OCI-LY1 (cell line): ENCODE measurements around the gene ICA1.
A peak's percentile ranks its signal among the peaks of the same experiment; 100 is the strongest.

Source experiments
- H2AFZ ChIP-seq: fragments of 200-600 bp; sonication (generic), shearing (Covaris generic); 2 replicates; pipeline ENCODE4 v1.6.0; 2014; ENCODE audit warnings: antibody characterized with exemption, mild to moderate bottlenecking, low read length
- H3F3A ChIP-seq: fragments of 200-600 bp; sonication (generic), shearing (Covaris generic); 2 replicates; pipeline ENCODE4 v1.6.0; 2014; ENCODE audit warnings: mild to moderate bottlenecking, antibody characterized with exemption, low read length, moderate library complexity; ENCODE audit not compliant: insufficient read depth
- H3K27ac ChIP-seq: fragments of 200-600 bp; sonication (generic); 2 replicates; pipeline ENCODE4 v1.5.1; 2014; ENCODE audit warnings: low read length, mixed run types, mild to moderate bottlenecking, low read depth; ENCODE audit not compliant: poor library complexity, severe bottlenecking
- H3K27me3 ChIP-seq: fragments of 200-600 bp; sonication (generic); 2 replicates; pipeline ENCODE4 v1.6.0; 2014; ENCODE audit warnings: antibody characterized with exemption, mild to moderate bottlenecking, low read length, moderate library complexity; ENCODE audit not compliant: insufficient read depth
- H3K36me3 ChIP-seq: fragments of 200-600 bp; sonication (generic); 2 replicates; pipeline ENCODE4 v1.6.1; 2014; ENCODE audit warnings: mild to moderate bottlenecking, antibody characterized with exemption, low read length, moderate library complexity, mixed read lengths; ENCODE audit not compliant: insufficient read depth
- H3K4me1 ChIP-seq: fragments of 200-600 bp; sonication (generic); 2 replicates; pipeline ENCODE4 v1.5.1; 2014; ENCODE audit warnings: mild to moderate bottlenecking, low read length, moderate library complexity; ENCODE audit not compliant: insufficient read depth, severe bottlenecking
- H3K4me2 ChIP-seq: fragments of 200-600 bp; sonication (generic), shearing (Covaris generic); 2 replicates; pipeline ENCODE4 v1.6.1; 2014; ENCODE audit warnings: low read length
- H3K4me3 ChIP-seq: fragments of 200-600 bp; sonication (generic); 2 replicates; pipeline ENCODE4 v1.5.1; 2014; ENCODE audit warnings: low read length, low read depth, mild to moderate bottlenecking, mixed read lengths; ENCODE audit not compliant: poor library complexity, severe bottlenecking
- H3K79me2 ChIP-seq: fragments of 200-600 bp; shearing (Covaris generic); 2 replicates; pipeline ENCODE4 v1.6.1; 2016; ENCODE audit warnings: mixed run types, low read length, mixed read lengths; ENCODE audit not compliant: insufficient read depth
- H3K9ac ChIP-seq: fragments of 200-600 bp; sonication (generic), shearing (Covaris generic); 2 replicates; pipeline ENCODE4 v1.6.1; 2014; ENCODE audit warnings: mild to moderate bottlenecking, low read length, mixed read lengths
- H3K9me2 ChIP-seq: fragments of 200-600 bp; sonication (generic), shearing (Covaris generic); 2 replicates; pipeline ENCODE4 v1.6.1; 2014; ENCODE audit warnings: low read depth, mild to moderate bottlenecking, low read length, mixed read lengths
- H3K9me3 ChIP-seq: fragments of 200-600 bp; shearing (Covaris generic); 2 replicates; pipeline ENCODE4 v1.6.1; 2014; ENCODE audit warnings: low read length, mixed read lengths
- H4K20me1 ChIP-seq: fragments of 200-600 bp; sonication (generic), shearing (Covaris generic); 2 replicates; pipeline ENCODE4 v1.6.0; 2016; ENCODE audit warnings: mild to moderate bottlenecking, low read length; ENCODE audit not compliant: insufficient read depth
- EZH2 ChIP-seq: fragments of 200-600 bp; sonication (generic), shearing (Covaris generic); IDR thresholded peaks from 2 replicates; pipeline ENCODE4 v1.8.0; 2017; ENCODE audit warnings: borderline replicate concordance, mixed run types, mild to moderate bottlenecking, antibody characterized with exemption, low read length, moderate library complexity, mixed read lengths
- TF ChIP-seq, protein P1 (sequence below): fragments of 200-600 bp; sonication (generic), shearing (Covaris generic); IDR thresholded peaks from 2 replicates; pipeline ENCODE4 v1.5.1; 2017; ENCODE audit warnings: mild to moderate bottlenecking, antibody characterized with exemption, low read length, moderate library complexity, mixed read lengths

The ICA1 gene

GRCh38 chr7:8144856-8145255, 117.1 kb downstream of the ICA1 start:
- Histone ChIP-seq H3K27me3 (no peaks in the 10 kb centered on the region), H3K79me2 (no peaks in the 10 kb centered on the region), H3K9ac (no peak overlapping the region), H3F3A (no peaks in the 10 kb centered on the region), H3K9me3 (no peaks in the 10 kb centered on the region), H3K36me3 (no peaks in the 10 kb centered on the region), H3K4me3 (no peak overlapping the region), H2AFZ (no peak overlapping the region), H3K9me2 (no peaks in the 10 kb centered on the region), H3K4me1 (peaks cover 28% of the 10 kb centered on the region), H3K27ac (no peak overlapping the region), H4K20me1 (no peaks in the 10 kb centered on the region), H3K4me2 (no peak overlapping the region)
- TF ChIP-seq EZH2 = no peak
- TF ChIP-seq, protein P1, sequence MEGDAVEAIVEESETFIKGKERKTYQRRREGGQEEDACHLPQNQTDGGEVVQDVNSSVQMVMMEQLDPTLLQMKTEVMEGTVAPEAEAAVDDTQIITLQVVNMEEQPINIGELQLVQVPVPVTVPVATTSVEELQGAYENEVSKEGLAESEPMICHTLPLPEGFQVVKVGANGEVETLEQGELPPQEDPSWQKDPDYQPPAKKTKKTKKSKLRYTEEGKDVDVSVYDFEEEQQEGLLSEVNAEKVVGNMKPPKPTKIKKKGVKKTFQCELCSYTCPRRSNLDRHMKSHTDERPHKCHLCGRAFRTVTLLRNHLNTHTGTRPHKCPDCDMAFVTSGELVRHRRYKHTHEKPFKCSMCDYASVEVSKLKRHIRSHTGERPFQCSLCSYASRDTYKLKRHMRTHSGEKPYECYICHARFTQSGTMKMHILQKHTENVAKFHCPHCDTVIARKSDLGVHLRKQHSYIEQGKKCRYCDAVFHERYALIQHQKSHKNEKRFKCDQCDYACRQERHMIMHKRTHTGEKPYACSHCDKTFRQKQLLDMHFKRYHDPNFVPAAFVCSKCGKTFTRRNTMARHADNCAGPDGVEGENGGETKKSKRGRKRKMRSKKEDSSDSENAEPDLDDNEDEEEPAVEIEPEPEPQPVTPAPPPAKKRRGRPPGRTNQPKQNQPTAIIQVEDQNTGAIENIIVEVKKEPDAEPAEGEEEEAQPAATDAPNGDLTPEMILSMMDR = no peak

GRCh38 chr7:8143151-8143874, 118.7 kb downstream of the ICA1 start:
- Histone ChIP-seq H3K4me3 (no peak overlapping the region), H3K9me2 (no peaks in the 10 kb centered on the region), H3K36me3 (no peaks in the 10 kb centered on the region), H3K4me1 (peaks cover 13% of the 10 kb centered on the region), H2AFZ (peak overlapping the region; percentile 50; the same call in 1 of the 2 replicates), H3K4me2 (no peak overlapping the region), H3K9ac (no peak overlapping the region), H4K20me1 (no peaks in the 10 kb centered on the region), H3K27ac (no peak overlapping the region), H3K27me3 (no peaks in the 10 kb centered on the region), H3F3A (no peaks in the 10 kb centered on the region), H3K79me2 (no peaks in the 10 kb centered on the region), H3K9me3 (no peaks in the 10 kb centered on the region)
- TF ChIP-seq EZH2 = no peak
- TF ChIP-seq, protein P1 = no peak

DNA sequence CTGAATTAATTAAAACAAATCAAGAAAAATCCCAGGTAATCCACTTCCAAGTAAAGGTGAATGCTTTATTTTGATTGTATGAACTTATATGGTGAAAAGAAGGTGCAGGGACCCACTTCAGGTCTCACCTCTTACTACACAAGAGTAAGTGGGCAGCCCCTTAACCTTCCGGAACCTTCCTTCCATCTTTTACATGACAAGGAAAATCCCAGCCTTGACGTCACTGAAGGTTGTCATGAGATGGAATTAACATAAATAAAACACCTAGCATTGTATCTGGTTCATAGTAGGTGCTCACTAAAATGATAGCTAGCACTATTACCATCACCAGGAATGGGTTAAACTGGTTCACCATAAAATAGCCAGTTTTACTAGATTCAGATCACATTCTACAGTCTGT, 119.5 kb downstream of the ICA1 start:
- H3K4me2 ChIP-seq = no peak overlapping the region
- H3K9me2 ChIP-seq = no peaks in the 10 kb centered on the region
- H3K27me3 ChIP-seq = no peaks in the 10 kb centered on the region
- peaks cover 13% of the 10 kb centered on the region for H3K4me1 ChIP-seq
- no peaks in the 10 kb centered on the region for H3K36me3 ChIP-seq
- no peaks in the 10 kb centered on the region for H3F3A ChIP-seq
- no peaks in the 10 kb centered on the region for H4K20me1 ChIP-seq
- no peak overlapping the region for H3K27ac ChIP-seq
- no peak overlapping the region for H2AFZ ChIP-seq
- TF ChIP-seq, protein P1 = no peak
- no peak for TF ChIP-seq EZH2
- no peaks in the 10 kb centered on the region for H3K9me3 ChIP-seq
- H3K79me2 ChIP-seq = no peaks in the 10 kb centered on the region
- H3K9ac ChIP-seq = no peak overlapping the region
- no peak overlapping the region for H3K4me3 ChIP-seq
